Measurements from ENCODE around the gene DICER1.
A peak's percentile ranks its signal among the peaks of the same experiment; 100 is the strongest.
"Not testable (repeated sequence)": the region's sequence is repeated elsewhere in the genome, so short reads cannot be mapped to it uniquely, and the experiment has no call there.

Gene DICER1

DNA sequence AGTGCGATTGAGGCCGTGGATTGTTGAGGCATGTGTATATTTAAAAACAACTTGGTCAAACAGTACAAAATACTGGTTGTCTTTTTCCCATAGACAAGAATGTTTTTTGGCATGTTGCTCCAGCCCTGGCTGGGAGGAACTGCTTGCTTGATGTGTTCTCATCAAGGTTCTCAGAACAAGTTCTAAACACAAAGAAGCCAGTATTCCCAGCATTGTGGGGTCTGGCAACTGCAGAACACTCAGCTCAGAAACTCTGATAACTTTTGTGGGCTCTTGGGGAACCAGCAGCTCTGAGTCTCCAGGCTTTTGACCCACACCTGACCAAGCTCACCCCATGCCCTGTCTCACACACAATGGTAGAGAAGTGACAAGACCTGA is 27.1 kb upstream of the DICER1 start:
- no peak for DNase-seq (ENCODE audit: low spot score)

DNA sequence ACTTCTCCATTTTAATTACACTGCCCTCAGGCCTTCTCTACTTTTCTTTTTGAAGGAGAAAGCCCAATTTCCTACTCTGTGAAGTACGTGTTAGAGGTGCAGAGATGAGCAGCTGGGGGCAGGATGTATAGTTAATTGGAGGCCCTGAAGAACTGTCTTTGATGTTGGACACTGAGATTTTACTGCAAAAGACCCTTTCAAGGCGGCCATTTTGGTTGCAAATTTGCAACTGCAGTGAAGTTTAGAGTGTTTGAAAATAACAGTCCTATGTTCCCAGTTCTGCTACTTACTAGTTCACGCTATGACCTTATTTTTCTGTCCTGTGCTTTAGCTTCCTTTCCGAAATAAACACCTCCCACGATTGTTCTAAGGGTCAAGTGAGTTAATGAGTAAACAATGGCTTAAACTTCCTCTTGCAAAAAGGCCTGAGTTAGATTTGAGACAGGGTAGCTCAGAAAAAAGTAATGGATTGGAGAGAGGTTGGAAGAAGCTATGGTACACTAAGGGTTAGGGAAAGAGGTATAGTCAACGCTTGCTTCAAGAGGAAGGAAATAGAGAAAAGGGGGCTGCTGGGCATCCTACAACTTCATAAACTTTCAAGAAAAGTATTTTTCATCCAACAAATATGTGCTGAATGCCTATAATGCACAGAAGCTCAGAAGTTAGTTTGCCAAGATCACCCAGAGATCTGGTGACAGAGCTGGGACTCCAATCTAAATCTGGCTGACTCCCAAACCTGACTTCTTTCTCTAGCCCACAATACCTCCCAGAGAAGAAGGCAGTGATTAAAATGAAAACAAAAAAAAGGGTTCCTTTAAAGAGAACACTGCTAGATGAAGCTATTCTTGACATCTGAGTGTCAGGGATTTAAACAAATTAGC is 26.4 kb upstream of the DICER1 start:
- DNase-seq (ENCODE audit: low spot score): no peak

DNA sequence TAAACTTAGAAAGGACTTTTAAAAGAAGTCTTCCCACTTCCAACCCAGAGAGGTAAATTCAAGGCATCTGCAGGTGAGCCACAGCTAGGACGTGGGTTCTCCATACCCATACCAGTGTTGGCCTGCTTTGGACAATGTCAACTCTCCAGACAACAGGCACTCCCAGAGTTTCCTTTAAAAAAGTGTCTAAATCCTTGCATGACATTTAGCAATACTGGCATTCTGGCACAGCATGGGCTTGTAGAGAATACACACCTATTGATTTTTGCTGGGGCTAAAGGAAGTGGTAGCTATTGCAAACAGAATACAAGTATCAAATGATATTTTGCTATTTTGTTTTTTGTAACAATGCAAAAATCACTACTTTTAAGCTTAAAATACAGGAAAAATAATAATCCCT is 25.8 kb upstream of the DICER1 start:
- no peak for DNase-seq (ENCODE audit: low spot score)

DNA sequence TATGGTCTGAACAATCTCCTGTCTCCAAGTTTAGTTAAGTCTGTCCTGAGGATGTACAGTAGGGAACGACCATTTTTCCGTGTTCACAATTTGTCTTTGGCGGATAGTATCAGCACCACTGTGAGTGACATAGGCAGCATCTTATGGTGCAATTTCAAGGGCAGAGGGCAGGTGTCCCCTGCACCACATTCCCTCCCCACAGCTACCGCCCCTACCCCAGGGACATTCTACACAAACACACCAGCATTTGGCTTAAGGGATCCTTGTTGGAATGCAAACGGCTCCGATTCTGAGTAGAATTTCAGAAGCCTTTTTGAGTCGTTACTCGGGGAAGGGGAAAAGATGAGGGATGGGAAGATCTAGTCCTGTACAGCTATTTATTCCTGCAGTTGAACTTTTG is 25.1 kb upstream of the DICER1 start:
- DNase-seq (ENCODE audit: low spot score): no peak

DNA sequence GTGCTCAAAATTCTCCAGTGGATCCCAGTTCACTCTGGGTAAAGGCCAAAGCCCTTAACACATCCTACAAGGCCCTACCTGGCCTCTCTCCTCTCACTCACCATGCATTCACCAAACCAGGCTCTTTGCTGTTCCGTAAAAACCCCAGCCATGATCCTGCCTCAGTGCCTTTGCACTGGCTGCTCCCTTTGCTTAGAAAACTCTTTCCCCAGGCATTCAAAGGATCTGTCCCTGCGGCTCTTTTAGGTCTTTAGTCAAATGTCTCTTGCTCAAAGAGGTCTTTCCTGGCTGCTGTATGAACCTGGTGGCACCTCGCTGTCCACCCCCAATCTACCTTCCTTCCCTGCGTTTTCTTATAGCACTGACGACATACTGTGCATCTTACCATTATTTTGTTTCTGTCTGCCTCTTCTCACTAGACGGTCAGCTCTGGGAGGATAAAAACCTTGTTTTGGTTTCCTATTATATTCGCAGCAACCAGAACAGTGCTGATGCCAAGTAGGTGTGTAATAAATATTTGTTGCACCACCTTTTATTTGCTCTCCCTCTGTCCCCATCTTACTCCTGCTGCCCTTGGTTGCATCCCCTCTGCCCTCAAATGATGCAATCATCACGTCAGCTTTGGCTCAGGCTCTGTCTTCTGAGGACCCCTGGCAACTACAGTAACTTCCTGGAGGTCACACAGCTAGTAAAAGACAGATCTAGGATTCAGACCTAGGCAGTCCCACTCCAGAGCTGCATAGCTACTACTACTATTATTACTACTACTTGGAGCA is 23.8 kb upstream of the DICER1 start:
- DNase-seq (ENCODE audit: low spot score): no peak

DNA sequence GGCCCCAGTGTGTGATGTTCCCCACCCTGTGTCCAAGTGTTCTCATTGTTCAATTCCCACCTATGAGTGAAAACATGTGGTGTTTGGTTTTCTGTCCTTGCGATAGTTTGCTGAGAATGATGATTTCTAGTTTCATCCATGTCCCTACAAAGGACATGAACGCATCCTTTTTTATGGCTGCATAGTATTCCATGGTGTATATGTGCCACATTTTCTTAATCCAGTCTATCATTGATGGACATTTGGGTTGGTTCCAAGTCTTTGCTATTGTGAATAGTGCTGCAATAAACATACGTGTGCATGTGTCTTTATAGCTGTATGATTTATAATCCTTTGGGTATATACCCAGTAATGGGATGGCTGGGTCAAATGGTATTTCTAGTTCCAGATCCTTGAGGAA is 18.3 kb upstream of the DICER1 start:
- DNase-seq (ENCODE audit: low spot score): not testable (repeated sequence)

DNA sequence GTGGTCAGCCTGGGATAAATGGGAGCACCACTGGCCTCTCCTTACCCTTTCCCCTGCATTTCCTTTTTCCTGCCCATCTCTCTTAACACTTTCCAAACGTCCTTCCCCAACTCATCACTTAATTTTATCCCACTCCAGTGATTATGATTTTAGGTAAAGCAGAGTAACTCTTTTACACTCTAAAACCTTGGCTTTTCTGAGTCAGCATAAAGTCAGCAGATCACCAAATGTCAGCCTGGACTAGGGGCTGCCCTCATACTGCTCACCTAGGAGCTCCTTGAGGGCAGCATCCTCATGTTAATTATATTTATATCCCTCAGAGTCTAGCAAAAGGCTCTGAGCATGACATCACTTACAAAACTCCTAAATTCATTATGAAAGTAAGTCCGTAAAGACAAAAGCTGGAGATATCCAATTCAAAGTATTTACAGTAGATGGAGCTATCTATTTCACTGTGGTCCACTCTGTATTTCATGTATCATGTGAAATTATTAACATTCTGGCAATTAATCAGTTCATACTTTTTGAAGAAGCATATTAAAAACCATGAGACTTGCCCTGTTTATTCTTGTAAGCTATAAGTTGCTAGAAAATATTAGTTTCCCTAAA is 17.0 kb upstream of the DICER1 start:
- no peak for DNase-seq (ENCODE audit: low spot score)

DNA sequence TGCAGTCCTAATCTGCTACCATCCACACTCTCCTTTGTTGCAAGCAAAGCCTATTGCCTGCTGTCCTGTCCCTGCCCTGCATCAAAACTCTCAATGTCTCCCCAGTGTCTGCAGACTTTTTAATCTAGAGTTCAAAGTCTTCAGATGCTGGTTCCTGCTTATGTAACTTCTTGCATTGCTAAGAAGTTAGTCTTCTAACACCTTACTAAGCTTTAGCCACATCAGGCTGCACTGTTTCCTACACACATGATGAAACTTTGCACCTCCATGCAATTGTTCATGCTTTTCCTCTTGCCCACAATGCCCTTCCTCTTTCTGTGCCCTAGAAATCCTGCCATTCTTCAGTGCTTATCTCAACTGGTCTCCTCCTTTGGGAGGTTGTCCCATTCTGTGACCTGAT is 16.2 kb upstream of the DICER1 start:
- DNase-seq (ENCODE audit: low spot score): no peak

DNA sequence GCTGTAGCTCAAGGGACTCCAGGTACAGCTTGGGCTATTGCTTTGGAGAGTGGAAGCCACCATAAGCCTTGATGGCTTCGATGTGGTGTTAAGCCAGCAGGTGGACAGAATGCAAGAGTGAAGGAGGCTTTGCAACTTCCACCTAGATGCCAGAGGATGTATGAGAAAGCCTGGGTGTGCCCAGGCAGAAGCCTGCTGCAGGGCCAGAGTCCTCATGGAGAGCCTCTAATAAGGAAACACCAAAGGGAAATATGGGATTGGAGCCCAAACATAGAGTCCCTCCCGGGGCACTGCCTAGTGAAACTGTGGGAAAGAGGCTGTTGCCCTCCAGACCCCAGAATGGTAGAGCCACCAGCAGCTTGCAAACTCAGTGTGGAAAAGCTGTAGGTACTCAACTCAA is 9.8 kb upstream of the DICER1 start:
- DNase-seq (ENCODE audit: low spot score): no peak

DNA sequence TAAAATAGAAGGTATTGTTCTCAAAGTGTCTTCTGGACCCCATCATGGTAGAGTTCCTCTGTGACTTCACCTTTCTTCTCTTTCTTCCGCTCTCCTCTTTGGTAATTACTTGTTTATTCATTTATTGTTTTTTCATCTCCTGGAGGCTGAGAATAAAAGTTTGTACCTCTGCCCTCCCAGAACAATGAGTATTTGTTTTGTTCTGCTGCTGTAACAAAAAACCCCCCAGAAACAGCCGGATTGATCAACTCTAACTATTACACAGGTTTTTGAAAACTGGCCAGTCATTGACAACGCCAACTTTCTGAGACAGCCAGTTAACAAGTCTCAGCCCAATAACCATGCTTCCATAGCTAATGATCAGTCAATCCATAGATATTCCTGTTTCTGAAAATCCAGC is 8.2 kb upstream of the DICER1 start:
- no peak for DNase-seq (ENCODE audit: low spot score)

DNA sequence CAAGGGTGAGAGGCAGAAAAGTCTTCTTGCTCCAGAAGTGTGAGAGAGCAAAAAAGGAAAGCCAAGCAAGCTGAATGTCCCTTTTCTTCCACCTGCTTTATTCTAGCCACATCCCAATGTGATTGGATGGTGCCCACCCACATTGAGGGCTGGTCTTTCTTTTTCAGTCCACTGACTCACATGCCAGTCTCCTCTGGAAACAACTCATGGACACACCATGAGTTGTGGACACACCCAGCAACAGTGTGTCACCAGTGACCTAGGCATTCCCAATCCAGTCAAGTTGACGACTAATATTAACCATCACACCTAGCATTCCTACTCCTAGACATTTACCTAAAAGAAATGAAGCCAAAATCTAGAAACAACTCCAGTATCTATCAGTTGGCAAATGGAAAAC is 7.2 kb upstream of the DICER1 start:
- DNase-seq (ENCODE audit: low spot score): no peak

DNA sequence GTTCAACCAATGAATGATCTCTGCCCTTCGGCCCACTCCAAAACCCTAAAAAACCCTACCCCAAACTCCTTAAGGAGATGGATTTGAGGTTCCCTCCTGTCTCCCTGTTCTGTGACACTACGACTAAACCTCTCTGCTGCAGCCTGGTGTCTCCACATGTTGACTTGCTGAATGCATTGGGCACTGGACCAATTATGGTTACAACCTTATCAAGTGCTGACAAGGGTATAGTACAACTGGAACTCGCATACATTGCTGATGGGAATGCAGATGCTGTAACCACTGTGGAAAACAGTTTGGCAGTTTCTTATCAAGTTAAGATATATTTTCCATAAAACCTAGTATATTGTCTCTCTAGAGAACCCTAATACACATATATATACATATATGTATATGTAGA is 6.3 kb upstream of the DICER1 start:
- no peak for DNase-seq (ENCODE audit: low spot score)

DNA sequence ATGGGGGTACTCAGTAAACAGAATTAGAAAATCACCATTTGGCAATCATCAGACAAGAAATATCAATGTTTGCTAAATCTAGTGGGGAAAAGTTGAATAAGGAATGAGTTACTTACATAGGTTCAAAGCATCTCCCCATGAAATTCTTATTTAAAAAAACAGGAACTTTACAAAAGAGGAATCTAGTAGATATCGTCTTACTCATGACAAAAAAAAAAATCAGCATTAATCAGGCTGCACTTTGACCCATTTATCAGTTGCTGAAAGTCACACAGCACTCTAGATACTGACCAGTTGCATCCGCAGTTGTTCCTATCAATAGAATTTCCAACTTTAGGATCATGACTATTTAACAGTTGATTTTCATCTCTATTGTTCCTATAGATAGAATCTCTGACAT is 5.8 kb upstream of the DICER1 start:
- DNase-seq (ENCODE audit: low spot score): no peak

DNA sequence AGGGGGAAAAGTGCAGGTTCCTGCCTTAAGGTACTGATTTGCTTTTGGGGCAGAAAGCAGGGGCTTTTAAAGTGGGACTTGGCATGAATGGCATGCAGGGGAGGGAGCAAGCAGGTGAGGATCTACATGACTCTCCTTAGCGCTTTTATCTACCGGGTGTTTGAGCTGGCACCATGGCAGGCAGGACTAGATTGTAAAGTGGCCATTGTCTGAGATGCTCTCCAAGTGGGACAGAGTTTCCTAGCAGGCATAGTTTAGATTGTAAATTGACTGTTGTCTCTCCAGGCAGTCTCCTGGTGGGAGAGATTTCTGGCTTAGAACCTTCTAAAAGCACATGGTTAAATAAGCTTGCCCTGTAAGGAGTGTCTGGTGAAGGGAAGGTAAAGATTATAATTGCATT is 5.3 kb upstream of the DICER1 start:
- DNase-seq (ENCODE audit: low spot score): no peak

DNA sequence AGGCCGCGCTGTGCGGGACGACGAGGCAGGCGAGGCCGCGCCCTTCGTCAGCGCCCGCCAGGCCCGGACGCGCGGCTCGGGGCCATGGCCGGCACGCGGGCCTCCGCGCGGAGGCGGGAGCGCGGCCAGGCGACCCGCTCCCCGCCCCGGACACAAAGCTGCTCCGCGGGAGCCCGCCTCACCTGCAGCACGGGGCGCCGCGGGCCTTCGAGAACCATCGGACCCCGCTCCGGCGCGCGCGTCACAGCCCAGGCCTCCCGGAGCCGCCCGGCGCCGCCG is 342 bp downstream of the DICER1 start:
- DNase-seq (ENCODE audit: low spot score): no peak

DNA sequence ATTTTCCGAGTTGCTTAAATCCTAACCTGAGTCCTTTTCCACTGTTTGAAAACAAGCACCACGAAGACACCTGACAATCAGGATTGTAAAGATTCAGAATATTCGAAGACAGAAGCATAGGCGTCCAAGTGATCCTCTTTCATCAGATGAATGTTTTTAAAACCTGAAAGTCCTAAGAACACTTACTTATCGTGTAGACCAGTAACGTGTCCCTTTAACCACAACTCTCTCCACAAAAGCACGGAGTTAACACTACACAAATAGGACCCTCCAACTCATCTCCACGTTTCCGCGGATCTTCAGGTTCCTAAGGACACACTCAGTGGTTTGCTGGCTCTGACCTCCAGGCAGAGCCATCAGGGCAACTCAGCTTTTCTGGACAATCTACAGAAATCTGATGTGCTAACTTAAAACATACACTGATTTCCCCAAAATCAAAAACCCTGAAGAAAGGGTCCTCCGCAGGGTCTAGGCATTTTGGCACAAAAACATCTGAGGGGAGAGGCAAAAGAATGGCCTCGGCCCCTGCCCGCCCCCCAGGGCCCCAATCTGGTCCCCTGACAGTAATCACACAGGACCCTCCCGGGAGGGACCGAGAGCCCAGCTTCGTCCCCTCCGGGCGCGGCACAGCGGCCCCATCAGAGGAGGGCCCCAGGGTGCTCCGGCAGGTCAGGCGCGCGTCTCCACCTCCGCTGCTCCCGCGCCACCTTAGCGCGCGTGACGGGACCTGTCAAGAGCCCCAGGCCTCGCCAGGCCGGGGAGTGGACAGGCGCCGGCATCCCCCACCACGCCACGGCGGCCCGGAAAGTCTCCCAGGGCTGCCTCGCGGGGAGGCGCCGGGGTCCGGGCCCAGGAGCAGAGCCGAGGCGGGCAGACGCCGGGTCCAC is 925 bp downstream of the DICER1 start:
- DNase-seq (ENCODE audit: low spot score): peak; percentile 38

DNA sequence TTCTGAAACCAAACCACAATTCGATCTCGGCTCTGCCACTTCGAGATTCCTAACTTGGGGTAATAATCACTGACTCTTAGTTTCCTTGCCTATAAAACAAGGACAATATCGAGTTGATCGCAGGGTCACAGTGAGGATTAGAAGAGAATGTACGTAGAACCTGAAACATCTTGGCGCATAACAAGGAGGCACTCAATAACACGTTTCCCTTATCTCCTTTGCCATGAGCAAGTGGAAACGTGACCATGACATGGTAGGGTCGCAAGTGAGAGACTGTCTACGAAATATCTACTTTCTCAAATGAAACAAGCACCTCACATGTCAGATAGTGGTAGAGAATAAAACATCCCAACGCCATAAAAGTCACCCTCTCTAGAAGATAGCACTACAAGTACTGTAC is 2.3 kb downstream of the DICER1 start:
- DNase-seq (ENCODE audit: low spot score): no peak

DNA sequence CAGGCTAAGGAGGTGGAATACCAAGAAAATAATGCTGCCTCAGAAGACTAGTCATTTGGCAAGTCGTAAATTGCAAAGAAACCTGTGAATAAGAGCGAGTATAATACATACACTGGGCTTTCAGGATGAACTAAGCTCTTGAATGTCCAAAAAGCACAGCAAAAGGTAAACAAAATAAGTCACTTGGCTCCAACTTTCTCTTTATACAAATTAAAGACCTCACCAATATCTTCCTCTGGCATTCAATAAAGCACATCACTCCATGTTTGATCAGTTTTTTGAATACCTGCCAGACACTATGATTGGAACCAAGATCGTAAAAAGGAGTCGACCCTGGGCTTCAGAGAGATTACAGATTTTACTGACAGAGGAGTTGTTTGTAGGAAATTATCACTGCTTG is 3.5 kb downstream of the DICER1 start:
- no peak for DNase-seq (ENCODE audit: low spot score)

DNA sequence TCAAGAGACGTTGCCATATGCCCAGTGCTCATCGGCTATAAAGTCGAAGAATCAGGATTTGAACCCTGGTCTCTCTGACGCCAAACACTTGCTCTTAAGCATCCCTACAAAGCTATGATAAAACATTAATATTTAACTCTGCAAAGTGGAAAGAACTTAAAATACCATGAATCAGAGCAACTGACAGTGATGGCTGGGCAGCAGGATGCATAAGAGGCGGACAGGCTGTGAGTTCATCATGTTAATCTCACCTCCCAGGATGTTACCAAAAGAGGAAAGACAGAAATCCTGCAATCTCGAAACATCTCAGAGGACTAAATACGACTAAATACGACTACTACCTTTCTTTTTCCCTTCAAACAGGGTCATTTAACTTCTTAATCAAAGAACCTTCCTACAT is 5.8 kb downstream of the DICER1 start:
- no peak for DNase-seq (ENCODE audit: low spot score)

DNA sequence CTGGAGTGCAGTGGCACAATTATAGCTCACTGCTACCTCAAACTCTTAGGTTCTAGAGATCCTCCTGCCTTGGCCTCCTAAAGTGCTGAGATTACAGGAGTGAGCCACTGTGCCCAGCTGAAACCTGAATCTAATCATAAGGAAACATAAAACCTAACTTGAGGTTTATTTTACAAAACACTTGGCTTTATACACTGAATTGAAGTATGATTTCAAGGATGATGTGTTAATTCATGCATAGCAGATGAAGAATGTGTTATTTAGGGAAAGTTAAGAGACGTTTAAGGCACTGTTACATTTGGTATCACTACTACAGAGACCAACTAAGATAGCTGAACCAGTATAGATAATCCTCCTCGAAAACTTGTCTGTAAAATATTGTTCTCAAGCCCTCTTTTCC is 6.4 kb downstream of the DICER1 start:
- no peak for DNase-seq (ENCODE audit: low spot score)

DNA sequence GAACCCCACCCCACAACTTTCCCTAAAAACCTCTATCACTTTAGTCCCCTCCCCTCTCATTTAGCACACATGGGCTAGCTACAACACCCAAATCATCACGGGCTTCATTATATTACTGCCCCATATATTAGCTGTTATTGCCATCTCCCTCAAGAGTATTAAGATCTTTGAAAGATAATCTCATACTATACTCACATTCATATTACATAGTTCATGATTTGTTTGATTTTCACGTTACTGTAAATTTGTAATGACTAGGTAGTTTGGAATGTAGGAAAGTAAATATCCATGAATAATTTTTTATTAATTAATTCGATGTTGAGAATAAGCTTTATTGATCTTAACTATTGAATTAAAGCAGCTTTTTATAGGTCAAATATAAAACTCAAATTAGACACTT is 7.9 kb downstream of the DICER1 start:
- no peak for DNase-seq (ENCODE audit: low spot score)

DNA sequence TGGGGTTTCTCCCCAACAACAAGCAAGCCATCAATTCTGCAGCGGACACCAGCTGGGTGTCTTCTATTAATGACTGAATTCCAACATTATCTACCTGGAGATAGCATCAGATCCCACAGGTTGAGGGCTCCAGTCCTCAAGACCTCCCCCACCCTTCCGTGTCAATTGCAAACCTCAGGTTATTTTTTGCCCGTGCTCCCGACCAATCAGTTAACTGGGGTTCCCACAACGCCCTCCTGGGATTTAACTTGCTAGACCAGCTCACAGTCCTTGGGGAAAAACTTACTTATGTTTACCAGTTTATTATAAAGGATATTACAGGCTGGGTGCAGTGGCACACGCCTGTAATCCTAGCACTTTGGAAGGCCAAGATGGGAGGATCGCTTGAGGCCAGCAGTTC is 9.7 kb downstream of the DICER1 start:
- DNase-seq (ENCODE audit: low spot score): no peak

Measured in AG08395 (cell line).